Panc1 (cell line): ENCODE measurements around the gene ANAPC5. TPM values are rescaled to one million over a fixed set of nuclear protein-coding genes. Genes with fewer than 3 reads are reported as not detected.

Experiments
- ATAC-seq: fragments of 200-7000 bp; cut with Tn5 transposase; 2 replicates; pipeline ENCODE4 v1.9.1; 2020; ENCODE audit warnings: mild to moderate bottlenecking, moderate library complexity
- BruUV-seq: library from RNA; stranded (reverse); fragments of 400-500 nt; replicated peaks from 2 replicates; lab custom pipeline; 2021; lab: Mats Ljungman, UMichigan
- CTCF ChIA-PET: fragments of 300-600 bp; sonication (Branson Sonifier 250); formaldehyde crosslinking; loops from one replicate; lab custom pipeline; 2022; ENCODE audit warnings: antibody characterized with exemption; lab: Charles Lee
- POLR2A ChIA-PET: fragments of 300-600 bp; sonication (Branson Sonifier 250); formaldehyde crosslinking; loops from one replicate; lab custom pipeline; 2022; ENCODE audit warnings: antibody characterized with exemption; lab: Charles Lee
- DNase-seq: peaks from one replicate; pipeline ENCODE4 v3.0.0-alpha.2; 2010; ENCODE audit warnings: low read depth, low spot score
- H3K27ac ChIP-seq: 2 replicates; pipeline ENCODE4 v1.5.1; 2011; ENCODE audit warnings: mild to moderate bottlenecking, low read length, inconsistent platforms
- H3K27me3 ChIP-seq: fragments of 200-500 bp; sonication (Bioruptor generic); 2 replicates; pipeline ENCODE4 v1.6.0; 2014; ENCODE audit warnings: low read length, inconsistent platforms; ENCODE audit not compliant: control insufficient read depth, insufficient read depth
- H3K36me3 ChIP-seq: fragments of 200-500 bp; sonication (Bioruptor generic); 2 replicates; pipeline ENCODE4 v1.5.1; 2014; ENCODE audit warnings: inconsistent platforms, mild to moderate bottlenecking, low read length, moderate library complexity; ENCODE audit not compliant: control insufficient read depth, insufficient read depth
- H3K4me1 ChIP-seq: 2 replicates; pipeline ENCODE4 v1.5.1; 2011; ENCODE audit warnings: inconsistent platforms, mild to moderate bottlenecking, low read length, moderate library complexity; ENCODE audit not compliant: control insufficient read depth, insufficient read depth
- H3K4me3 ChIP-seq, 2 experiments: 2 replicates each; pipeline ENCODE4 v1.5.1; 2011 to 2012; ENCODE audit warnings: low read depth in 2 of 2, low read length in 2 of 2, mild to moderate bottlenecking in 2 of 2, inconsistent platforms in 1 of 2, moderate library complexity in 1 of 2
- H3K9me3 ChIP-seq: fragments of 200-500 bp; sonication (Bioruptor generic); 2 replicates; pipeline ENCODE4 v1.5.1; 2014; ENCODE audit warnings: low read depth, mild to moderate bottlenecking, inconsistent platforms, low read length, moderate library complexity; ENCODE audit not compliant: control insufficient read depth, insufficient read depth
- POLR2AphosphoS5 ChIP-seq: IDR thresholded peaks from 2 replicates; pipeline ENCODE4 v1.6.1; 2012; ENCODE audit warnings: mild to moderate bottlenecking, low read depth, low read length, moderate library complexity
- SIN3A ChIP-seq: IDR thresholded peaks from 2 replicates; pipeline ENCODE4 v1.6.1; 2012; ENCODE audit warnings: low read depth, mild to moderate bottlenecking, low read length, moderate library complexity, borderline replicate concordance; ENCODE audit not compliant: insufficient read depth
- TCF7L2 ChIP-seq: IDR thresholded peaks from 2 replicates; pipeline ENCODE4 v1.6.1; 2011; ENCODE audit warnings: mild to moderate bottlenecking, low read depth, low read length, inconsistent platforms
- in situ Hi-C: cut with HindIII; loops from 2 replicates; pipeline ENCODE4 v1.10.0; 2016; ENCODE audit warnings: low sequenced_read_pairs, low pct_unique_long_range_greater_than_20kb
- intact Hi-C: fragments of 100-400 bp; cut with micrococcal nuclease; formaldehyde crosslinking; loops from one replicate; pipeline ENCODE4 v1.10.0; 2022; ENCODE audit not compliant: unreplicated experiment
- total RNA-seq: library from RNA; stranded (reverse); gene quantifications from one replicate; pipeline ENCODE4 v1.2.1, GENCODE V29; 2021; ENCODE audit not compliant: unreplicated experiment
- TF ChIP-seq, protein P1 (sequence below), 2 experiments: IDR thresholded peaks; 2 replicates each; pipeline ENCODE4 v1.6.1; 2011 to 2012; ENCODE audit warnings: low read depth in 2 of 2, control low read depth in 1 of 2, low read length in 1 of 2, mild to moderate bottlenecking in 1 of 2, moderate library complexity in 1 of 2; ENCODE audit not compliant: insufficient read depth in 1 of 2
- TF ChIP-seq, protein P2 (sequence below): fragments of 450-650 bp; IDR thresholded peaks from 2 replicates; pipeline ENCODE4 v1.5.1; 2017; ENCODE audit warnings: mild to moderate bottlenecking

The ANAPC5 gene
- total RNA-seq, 1 experiment from 2014 or later = 101 TPM

DNA sequence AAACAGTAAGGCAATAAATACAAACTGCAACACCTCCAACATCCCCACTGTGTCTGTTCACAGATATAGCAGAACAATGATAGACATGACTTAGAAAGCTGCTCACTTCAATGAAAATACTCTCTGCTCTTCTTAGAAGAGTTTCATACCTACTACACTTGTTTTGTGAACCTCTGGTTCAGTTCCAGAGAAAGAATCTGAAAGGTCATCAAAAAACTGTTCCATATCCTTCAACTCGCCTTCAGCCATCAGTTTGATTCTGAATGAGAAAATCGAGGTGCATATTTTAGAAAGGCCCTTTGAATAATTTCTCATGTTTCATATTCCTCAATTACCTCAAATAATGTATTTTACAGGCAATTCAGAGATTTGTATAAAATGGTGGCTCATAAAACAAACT lies 5.5 kb downstream of the ANAPC5 start:
- H3K4me3 ChIP-seq = no peak overlapping the region
- POLR2A ChIA-PET = interaction anchor here (0.9 kb wide), 1 partner anchor 66 kb away, joined by 12 read pairs; no protein-coding TSS in a partner anchor
- in situ Hi-C loops = no loop called here

DNA sequence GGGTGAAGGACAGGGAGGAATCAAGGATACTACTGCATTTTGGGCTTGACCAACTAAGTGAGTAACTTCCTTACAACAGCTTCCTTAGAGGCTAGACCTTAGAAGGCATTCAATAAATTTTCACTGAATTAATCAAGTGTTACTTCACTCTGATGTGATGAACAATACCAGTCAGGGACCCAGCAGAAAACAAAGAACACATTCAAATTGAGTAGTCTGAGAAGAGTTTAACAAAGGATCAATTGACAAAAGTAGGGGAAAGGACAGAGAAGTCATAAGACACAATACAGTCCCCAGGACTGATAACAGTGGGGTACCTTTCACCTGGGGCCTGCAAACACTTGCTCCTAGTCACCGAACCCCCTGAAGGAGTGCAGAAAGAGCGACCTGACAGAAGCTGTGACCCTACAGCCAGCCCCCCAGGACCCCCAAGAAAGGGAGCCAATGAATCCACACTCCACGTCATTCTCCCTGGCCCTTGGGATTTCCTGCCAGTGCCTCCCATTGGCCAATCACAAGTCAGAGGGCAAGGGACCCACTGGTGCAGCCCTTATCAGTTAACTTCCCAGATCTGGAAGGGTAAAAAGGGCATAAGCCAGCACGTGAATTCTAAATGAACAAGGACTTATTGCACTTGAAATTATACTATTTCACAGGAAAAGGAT lies 6.9 kb downstream of the ANAPC5 start:
- no peak overlapping the region for H3K4me3 ChIP-seq
- TF ChIP-seq, protein P1, sequence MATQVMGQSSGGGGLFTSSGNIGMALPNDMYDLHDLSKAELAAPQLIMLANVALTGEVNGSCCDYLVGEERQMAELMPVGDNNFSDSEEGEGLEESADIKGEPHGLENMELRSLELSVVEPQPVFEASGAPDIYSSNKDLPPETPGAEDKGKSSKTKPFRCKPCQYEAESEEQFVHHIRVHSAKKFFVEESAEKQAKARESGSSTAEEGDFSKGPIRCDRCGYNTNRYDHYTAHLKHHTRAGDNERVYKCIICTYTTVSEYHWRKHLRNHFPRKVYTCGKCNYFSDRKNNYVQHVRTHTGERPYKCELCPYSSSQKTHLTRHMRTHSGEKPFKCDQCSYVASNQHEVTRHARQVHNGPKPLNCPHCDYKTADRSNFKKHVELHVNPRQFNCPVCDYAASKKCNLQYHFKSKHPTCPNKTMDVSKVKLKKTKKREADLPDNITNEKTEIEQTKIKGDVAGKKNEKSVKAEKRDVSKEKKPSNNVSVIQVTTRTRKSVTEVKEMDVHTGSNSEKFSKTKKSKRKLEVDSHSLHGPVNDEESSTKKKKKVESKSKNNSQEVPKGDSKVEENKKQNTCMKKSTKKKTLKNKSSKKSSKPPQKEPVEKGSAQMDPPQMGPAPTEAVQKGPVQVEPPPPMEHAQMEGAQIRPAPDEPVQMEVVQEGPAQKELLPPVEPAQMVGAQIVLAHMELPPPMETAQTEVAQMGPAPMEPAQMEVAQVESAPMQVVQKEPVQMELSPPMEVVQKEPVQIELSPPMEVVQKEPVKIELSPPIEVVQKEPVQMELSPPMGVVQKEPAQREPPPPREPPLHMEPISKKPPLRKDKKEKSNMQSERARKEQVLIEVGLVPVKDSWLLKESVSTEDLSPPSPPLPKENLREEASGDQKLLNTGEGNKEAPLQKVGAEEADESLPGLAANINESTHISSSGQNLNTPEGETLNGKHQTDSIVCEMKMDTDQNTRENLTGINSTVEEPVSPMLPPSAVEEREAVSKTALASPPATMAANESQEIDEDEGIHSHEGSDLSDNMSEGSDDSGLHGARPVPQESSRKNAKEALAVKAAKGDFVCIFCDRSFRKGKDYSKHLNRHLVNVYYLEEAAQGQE (IDR thresholded peaks at IDR 0.05; ENCODE audit: insufficient read depth in 1 of 2, low read depth in 2 of 2, low read length in 1 of 2) = no peak
- no peak for TF ChIP-seq TCF7L2
- TF ChIP-seq, protein P2, sequence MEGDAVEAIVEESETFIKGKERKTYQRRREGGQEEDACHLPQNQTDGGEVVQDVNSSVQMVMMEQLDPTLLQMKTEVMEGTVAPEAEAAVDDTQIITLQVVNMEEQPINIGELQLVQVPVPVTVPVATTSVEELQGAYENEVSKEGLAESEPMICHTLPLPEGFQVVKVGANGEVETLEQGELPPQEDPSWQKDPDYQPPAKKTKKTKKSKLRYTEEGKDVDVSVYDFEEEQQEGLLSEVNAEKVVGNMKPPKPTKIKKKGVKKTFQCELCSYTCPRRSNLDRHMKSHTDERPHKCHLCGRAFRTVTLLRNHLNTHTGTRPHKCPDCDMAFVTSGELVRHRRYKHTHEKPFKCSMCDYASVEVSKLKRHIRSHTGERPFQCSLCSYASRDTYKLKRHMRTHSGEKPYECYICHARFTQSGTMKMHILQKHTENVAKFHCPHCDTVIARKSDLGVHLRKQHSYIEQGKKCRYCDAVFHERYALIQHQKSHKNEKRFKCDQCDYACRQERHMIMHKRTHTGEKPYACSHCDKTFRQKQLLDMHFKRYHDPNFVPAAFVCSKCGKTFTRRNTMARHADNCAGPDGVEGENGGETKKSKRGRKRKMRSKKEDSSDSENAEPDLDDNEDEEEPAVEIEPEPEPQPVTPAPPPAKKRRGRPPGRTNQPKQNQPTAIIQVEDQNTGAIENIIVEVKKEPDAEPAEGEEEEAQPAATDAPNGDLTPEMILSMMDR = no peak
- no peak for TF ChIP-seq SIN3A
- TF ChIP-seq POLR2AphosphoS5 = no peak
- no peak overlapping the region for H3K27ac ChIP-seq
- BruUV-seq = no TSS peak
- no peak for DNase-seq
- H3K27me3 ChIP-seq = no peaks in the 10 kb centered on the region
- in situ Hi-C loops = no loop called here
- intact Hi-C loops = no loop called here
- no peaks in the 10 kb centered on the region for H3K9me3 ChIP-seq
- H3K36me3 ChIP-seq = peaks cover 14% of the 10 kb centered on the region
- ChIA-PET CTCF (no interaction called here), POLR2A (no interaction called here)
- ATAC-seq = no peak
- H3K4me1 ChIP-seq = peaks cover 3% of the 10 kb centered on the region; the same call in 1 of the 2 replicates

More for the DNA sequence above, 5.5 kb downstream of the ANAPC5 start:
- no peak for ATAC-seq
- TF ChIP-seq POLR2AphosphoS5 = no peak
- TF ChIP-seq, protein P1 (IDR thresholded peaks at IDR 0.05; ENCODE audit: insufficient read depth in 1 of 2, low read depth in 2 of 2, low read length in 1 of 2) = no peak
- TF ChIP-seq SIN3A = no peak
- TF ChIP-seq TCF7L2 = no peak
- TF ChIP-seq, protein P2 = no peak
- Histone ChIP-seq H3K27me3 (no peaks in the 10 kb centered on the region), H3K9me3 (no peaks in the 10 kb centered on the region), H3K27ac (no peak overlapping the region), H3K36me3 (peaks cover 14% of the 10 kb centered on the region), H3K4me1 (peaks cover 3% of the 10 kb centered on the region; the same call in 1 of the 2 replicates)
- no TSS peak for BruUV-seq
- no peak for DNase-seq
- intact Hi-C loops = no loop called here
- CTCF ChIA-PET = no interaction called here
